Stimulated activated CD4-positive, alpha-beta T cell treated with anti-CD3 and anti-CD28 coated beads, Interleukin-1b, Interleukin-23, amount 100 ng/mL, for 24 hours (primary cell): Measurements from ENCODE around the gene KCNB1.
"Not testable (repeated sequence)": the region's sequence is repeated elsewhere in the genome, so short reads cannot be mapped to it uniquely, and the experiment has no call there.

ENCODE experiments used
- DNase-seq, 4 experiments: peaks; one replicate each; pipeline ENCODE4 v3.0.0-alpha.2; 2020; ENCODE audit warnings: low read depth in 4 of 4, low spot score in 1 of 4

KCNB1 gene

DNA sequence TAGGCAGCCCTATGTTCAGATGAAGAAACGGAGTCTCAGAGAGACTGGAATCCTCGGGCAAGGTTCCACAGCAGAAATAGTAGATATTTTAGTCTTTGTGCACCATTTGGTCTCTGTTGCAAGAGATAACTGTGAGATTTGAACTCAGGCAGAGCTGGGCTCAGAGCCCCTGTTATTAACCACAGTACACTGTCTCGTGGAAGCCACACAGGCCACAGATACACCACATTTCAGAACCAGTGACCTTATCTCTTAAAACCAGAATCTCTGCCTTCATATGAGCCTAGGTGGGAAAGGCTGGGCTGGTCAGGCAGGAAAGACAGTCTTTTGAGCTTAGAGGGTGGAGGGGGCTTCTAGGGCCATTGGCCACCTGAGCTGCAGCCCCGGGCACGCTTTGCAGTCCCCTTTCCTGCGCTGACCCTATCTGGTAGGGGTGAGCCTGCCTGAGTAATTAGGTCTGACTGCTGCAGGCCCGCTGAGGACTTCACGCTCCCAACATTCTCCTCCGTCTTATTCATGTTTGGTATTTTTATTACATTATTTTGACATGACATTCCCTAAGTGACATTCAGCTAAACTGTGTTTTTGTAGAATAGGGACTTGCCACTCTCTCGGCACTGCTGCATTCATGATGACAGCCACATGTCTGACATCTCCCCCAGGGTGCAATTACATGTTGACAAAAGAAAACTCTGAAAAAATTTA, 71.1 kb downstream of the KCNB1 start:
- no peak for DNase-seq

DNA sequence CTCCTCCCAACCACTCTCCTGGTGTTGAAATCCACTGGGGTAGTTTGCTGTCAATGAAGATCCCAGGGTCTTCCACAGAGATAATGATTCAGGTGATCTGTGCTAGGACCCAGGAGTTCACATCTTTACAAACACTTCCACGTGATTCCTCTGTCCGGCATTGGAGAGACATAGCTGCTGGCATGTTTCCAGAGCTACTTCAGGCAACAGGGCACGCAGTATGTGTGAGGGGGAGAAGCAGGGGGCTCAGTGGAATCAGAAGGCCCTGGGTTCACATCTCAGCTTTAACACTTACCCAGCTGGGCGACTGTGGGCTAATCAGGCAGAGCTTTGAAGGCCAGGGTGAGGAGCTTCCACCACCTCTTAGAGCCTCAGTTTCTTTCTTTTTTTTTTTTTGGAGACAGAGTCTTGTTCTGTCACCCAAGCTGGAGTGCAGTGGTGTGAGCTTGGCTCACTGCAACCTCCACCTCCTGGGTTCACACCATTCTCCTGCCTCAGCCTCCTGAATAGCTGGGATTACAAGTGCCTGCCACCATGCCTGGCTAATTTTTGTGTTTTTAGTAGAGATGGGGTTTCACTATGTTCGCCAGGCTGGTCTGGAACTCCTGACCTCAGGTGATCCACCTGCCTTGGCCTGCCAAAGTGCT, 72.4 kb downstream of the KCNB1 start:
- DNase-seq = not testable (repeated sequence)

GRCh38 chr20:49409302-49409974, 73.0 kb downstream of the KCNB1 start:
- no peak for DNase-seq

DNA sequence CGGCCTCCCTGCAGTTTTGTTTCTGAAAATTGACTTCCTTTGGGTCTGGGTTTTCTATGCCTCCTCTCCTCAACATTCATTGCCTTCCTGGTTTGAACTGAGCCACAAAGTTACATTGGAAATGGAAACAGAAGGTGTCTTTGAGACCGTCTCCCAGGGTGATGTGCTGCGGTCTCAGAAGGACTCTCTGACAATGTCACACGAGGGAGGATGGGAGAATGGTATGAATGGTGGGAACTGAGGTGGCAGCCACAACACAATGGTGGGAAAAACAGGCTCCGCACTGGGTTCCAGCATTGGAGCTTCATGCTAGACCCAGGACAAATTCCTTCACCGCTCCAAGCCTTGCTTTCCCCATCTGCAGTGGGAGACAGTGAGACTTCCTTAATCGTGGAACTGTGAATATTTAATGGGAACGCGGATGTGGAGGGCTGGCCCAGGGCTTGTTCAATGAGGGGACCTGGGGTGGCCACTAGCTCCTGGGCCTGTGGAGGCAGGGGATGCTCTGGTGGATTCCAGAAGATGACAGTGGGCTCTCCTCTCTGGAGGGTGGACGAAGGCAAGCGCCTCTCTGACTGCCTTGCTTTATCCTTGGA, 73.9 kb downstream of the KCNB1 start:
- DNase-seq = no peak

DNA sequence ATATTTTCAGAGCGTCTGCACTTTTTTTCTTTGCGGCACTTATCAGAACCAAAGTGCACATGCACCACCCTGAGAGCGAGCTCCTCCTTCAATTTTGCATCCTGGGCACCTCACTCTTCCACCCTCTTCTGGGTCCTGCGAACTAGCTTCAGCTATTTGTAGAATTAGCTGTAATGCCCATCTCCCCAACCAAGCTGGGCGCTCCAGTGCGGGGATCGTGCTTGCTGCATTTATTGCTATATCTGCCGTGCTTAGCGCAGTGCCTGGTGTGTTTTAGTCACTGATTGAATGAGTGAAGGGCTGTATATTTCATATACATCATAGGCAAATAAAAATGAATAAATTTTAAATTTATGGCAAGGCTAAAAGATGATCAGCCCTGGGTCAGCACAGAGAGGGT, 75.8 kb downstream of the KCNB1 start:
- DNase-seq = no peak

GRCh38 chr20:49405696-49406095, 76.8 kb downstream of the KCNB1 start:
- no peak for DNase-seq

DNA sequence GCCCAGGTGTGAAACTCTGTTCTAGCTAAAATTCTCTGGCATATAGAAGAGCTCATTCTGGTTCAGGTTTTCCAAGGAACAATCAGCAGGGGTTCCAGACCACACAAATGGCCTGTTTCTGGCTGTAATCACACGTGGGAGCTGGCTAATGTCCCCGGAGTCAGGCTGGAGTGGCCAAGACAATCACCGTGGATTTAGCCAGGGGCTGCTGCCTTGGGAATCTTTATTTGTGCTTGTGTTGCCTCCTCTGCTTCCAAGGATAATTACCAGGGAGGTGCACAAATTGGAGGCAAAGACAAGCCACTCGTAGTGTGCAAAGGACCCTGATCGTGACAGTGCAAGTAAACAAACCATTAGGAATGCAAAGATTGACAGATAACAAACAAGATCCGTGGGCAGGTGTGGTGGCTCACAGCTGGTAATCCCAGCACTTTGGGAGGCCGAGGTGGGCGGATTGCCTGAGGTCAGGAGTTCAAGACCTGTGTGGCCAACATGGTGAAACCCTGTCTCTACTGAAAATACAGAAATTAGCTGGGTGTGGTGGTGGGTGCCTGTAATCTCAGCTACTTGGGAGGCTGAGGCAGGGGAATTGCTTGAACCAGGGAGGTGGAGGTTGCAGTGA, 77.3 kb downstream of the KCNB1 start:
- no peak for DNase-seq

DNA sequence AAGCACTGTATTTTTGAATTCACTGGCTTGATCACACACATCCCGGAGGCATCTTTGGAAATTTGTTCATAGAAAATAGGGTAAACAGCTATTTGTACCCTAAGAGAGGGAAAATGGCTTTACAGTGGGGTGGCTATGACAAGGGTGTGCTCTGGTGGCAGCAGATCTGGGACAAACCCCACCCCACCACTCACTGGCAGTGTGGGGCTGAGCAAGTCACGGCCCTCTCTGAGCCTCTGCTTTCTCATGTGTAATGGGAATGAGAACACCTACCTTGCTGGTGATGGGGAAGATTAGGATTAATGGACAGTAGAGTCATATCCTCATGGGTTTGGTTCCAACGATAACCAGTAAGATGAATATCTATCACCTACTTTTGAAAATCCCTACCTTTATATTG, 78.0 kb downstream of the KCNB1 start:
- DNase-seq = no peak

- no peak for DNase-seq
These were observed 78.6 kb downstream of the KCNB1 start for GRCh38 chr20:49403911-49404310.

- no peak for DNase-seq
These were observed 79.5 kb downstream of the KCNB1 start for GRCh38 chr20:49403012-49403411.

- no peak for DNase-seq
These were observed 81.6 kb downstream of the KCNB1 start for GRCh38 chr20:49400904-49401303.

- no peak for DNase-seq
These were observed 82.1 kb downstream of the KCNB1 start for GRCh38 chr20:49400410-49400809.

DNA sequence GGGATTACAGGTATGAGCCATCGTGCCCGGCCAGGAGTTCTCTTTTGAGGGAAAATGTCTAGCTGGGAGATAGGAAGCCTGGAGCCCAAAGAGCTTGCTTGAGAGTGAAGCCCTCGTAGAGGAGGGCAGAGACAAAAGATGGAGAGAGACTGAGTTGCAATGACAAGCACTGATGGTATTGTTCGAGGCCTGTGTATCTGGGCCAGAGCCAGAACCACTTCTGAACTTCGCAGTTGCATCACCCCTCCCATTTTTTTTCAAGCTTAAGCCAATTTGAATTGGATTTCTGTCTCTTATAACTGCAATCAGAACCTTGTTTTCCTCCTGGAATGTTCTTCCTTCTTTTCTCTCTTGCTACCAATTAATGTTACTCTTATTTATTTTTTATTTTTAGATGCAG, 83.1 kb downstream of the KCNB1 start:
- no peak for DNase-seq

- DNase-seq = no peak
These were observed 83.9 kb downstream of the KCNB1 start for GRCh38 chr20:49398401-49399144.

DNA sequence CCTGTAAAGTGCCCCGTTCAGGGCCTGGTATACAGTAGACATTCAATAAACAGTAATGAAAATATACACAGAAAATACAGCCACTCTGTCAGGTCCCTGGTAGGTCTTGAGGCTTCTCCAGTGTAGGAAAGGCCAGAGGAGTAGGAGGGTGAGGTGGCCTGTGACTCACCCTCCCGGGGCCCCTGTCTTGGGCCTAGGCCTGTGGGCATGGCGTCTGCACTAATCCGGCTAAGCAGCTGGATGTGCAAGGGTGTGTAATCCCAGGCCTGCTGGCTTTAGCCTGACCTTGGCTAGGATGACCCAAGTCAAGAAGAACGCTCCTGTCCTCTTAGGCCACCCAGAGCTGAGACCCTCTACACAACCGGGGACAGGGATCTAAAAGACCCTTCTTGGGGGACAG, 84.9 kb downstream of the KCNB1 start:
- no peak for DNase-seq

DNA sequence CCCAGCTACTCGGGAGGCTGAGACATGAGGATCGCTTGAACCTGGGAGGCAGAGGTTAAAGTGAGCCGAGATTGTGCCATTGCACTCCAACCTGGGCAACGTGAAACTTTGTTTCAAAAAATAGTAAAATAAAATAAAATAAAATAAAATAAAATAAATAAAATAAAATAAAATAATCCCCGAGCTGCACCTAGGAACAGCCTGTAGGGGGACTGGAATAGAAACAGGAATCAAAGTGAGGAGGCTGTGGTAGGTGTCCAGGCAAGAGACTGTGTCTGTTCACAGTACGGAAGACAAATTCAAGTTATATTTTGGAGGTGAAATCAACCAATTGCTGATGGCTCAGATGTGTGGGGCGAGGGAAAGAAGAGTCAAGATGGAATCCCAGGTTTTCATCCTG, 86.2 kb downstream of the KCNB1 start:
- no peak for DNase-seq

GRCh38 chr20:49395659-49396058, 86.8 kb downstream of the KCNB1 start:
- no peak for DNase-seq

DNA sequence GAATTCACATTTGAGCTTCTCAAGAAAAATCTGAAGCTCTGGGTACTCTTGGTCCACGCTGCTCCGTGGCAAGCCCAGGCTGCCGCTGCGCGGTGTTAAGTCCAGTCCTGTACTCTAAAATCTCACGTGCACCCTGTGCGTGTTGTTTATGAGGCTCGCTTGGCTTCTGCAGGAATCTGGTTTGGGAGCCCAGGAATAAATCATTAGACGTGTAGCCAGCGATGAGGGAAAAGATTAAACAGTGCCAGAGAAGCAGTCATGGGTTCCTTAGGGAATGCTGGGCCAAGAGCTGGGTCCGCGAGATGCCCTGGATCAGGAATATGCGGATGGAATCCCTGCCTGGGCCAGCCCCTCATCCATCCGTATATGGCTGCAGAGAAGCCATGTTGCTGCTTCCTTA, 87.3 kb downstream of the KCNB1 start:
- no peak for DNase-seq

GRCh38 chr20:49394757-49395156, 87.7 kb downstream of the KCNB1 start:
- no peak for DNase-seq

DNA sequence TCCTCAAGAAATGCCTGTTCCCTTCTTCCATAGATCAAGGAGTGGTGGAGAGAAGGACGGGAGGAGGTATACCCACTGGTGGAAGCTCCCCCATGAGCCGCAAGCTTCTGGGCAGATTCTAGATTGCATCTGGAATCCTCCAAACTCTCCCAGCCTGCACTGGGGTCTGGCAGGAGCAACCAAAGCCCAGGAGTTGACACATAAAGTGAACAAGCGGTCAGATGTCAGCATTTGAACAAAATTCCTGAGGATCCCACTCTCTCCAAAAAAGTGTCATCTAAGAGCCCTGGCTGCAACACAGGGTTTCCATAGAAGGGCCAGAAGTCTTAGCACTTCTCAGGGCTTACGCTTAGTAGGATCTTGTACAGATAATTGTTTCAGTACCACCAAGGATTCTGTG, 88.2 kb downstream of the KCNB1 start:
- no peak for DNase-seq

- no peak for DNase-seq
These were observed 88.7 kb downstream of the KCNB1 start for GRCh38 chr20:49393803-49394202.
